Nephron progenitor cell (in vitro differentiated cells): Measurements from ENCODE around the gene FGF12.
A peak's percentile ranks its signal among the peaks of the same experiment; 100 is the strongest.

Source experiments
- DNase-seq: peaks from one replicate; pipeline ENCODE4 v3.0.0; 2021
- H3K27ac Mint-ChIP-seq: 2 replicates; pipeline ENCODE4 v1.8.0; 2021; ENCODE audit warnings: mild to moderate bottlenecking, moderate library complexity, mixed read lengths
- H3K27me3 Mint-ChIP-seq: 2 replicates; pipeline ENCODE4 v1.8.0; 2021; ENCODE audit warnings: mild to moderate bottlenecking, low read depth, mixed read lengths; ENCODE audit not compliant: poor library complexity
- H3K36me3 Mint-ChIP-seq: 2 replicates; pipeline ENCODE4 v1.8.0; 2021; ENCODE audit warnings: low read depth, mixed read lengths
- H3K4me1 Mint-ChIP-seq: 2 replicates; pipeline ENCODE4 v1.8.0; 2021; ENCODE audit warnings: mixed read lengths
- H3K4me3 Mint-ChIP-seq: 2 replicates; pipeline ENCODE4 v1.8.0; 2021; ENCODE audit warnings: mild to moderate bottlenecking, moderate library complexity, mixed read lengths
- H3K9me3 Mint-ChIP-seq: 2 replicates; pipeline ENCODE4 v1.8.0; 2021; ENCODE audit warnings: mild to moderate bottlenecking, moderate library complexity, mixed read lengths
- CTCF ChIP-seq: fragments of 200-600 bp; sonication (generic); IDR thresholded peaks from 2 replicates; pipeline ENCODE4 v1.5.0; 2021; ENCODE audit warnings: antibody characterized with exemption

FGF12 gene

DNA sequence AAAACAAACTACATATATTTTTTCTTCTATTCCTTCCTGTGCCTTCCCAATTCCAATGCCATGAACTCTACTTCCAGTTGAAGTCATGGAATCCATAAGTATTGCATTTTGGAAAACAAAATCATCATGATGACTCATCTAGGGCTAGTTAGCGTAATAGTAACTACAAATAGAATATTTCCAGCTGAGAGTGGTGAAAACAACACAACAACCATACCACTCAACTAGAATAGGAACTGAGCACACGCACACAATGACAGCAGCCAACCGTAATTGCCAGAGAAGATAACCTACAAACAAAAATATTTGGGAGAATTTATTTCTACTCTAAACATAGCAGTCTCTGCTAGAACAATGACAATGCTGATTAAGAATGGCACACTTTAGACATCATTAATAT, 225.9 kb downstream of the FGF12 start:
- Mint-ChIP-seq H3K27me3 (peaks cover 6% of the 10 kb centered on the region), H3K27ac (no peak overlapping the region)

GRCh38 chr3:192496905-192497587, 230.3 kb downstream of the FGF12 start:
- no peak for DNase-seq
- H3K4me3 Mint-ChIP-seq, result no peak overlapping the region
- no peaks in the 10 kb centered on the region for H3K9me3 Mint-ChIP-seq
- no peak overlapping the region for H3K27ac Mint-ChIP-seq
- H3K36me3 Mint-ChIP-seq, result no peaks in the 10 kb centered on the region
- no peaks in the 10 kb centered on the region for H3K4me1 Mint-ChIP-seq
- H3K27me3 Mint-ChIP-seq, result peaks cover 4% of the 10 kb centered on the region
- no peak for TF ChIP-seq CTCF

More for the DNA sequence above, 225.9 kb downstream of the FGF12 start:
- no peak for TF ChIP-seq CTCF
- DNase-seq, result no peak
- Mint-ChIP-seq H3K9me3 (no peaks in the 10 kb centered on the region), H3K4me1 (no peaks in the 10 kb centered on the region), H3K4me3 (no peak overlapping the region), H3K36me3 (no peaks in the 10 kb centered on the region)

DNA sequence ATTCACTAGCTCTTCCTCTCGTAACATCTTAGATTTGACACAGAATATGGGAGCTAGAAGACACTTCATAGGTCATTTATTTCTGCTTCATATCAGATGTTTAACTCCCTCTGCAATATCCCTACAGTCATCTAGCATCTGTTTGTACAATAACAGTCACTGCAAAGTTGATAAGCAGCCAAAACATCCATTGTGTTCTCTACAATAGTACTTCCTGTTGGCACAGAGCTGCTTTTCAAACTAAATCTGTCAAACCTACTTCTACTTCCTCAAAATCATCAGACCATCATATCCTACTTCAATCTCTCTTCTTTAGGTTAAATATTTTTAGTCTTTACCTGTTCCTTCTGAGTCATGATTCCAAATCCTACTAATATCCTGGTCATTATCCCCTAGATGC, 233.2 kb downstream of the FGF12 start:
- Mint-ChIP-seq H3K27ac (no peak overlapping the region), H3K27me3 (no peaks in the 10 kb centered on the region), H3K9me3 (no peaks in the 10 kb centered on the region), H3K4me3 (no peak overlapping the region), H3K36me3 (no peaks in the 10 kb centered on the region), H3K4me1 (no peaks in the 10 kb centered on the region)
- TF ChIP-seq CTCF, result no peak
- DNase-seq, result no peak

GRCh38 chr3:192490720-192491119, 236.6 kb downstream of the FGF12 start:
- TF ChIP-seq CTCF, result no peak
- Mint-ChIP-seq H3K4me3 (no peak overlapping the region), H3K36me3 (no peaks in the 10 kb centered on the region), H3K27me3 (no peaks in the 10 kb centered on the region), H3K4me1 (no peaks in the 10 kb centered on the region), H3K9me3 (no peaks in the 10 kb centered on the region), H3K27ac (no peak overlapping the region)
- no peak for DNase-seq

DNA sequence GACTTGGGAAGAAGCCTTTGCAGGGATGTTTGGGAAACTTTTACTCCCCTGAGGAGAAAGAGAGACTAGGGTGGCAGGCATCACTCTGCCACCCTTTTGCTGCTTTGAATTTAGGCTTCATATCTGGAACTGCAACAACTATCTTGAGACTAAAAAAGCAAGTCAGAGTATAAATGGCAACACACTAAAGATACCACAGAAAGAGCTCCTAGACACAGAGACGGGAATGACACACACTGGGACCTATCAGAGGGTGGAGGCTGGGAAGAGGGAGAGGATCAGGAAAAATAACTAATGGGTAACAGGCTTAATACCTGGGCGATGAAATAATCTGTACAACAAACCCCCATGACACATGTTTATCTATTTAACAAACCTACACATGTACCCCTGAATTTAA, 237.8 kb downstream of the FGF12 start:
- Mint-ChIP-seq H3K27me3 (no peaks in the 10 kb centered on the region), H3K4me3 (no peak overlapping the region), H3K4me1 (no peaks in the 10 kb centered on the region), H3K36me3 (no peaks in the 10 kb centered on the region), H3K9me3 (no peaks in the 10 kb centered on the region), H3K27ac (no peak overlapping the region)
- no peak for TF ChIP-seq CTCF
- DNase-seq, result no peak

DNA sequence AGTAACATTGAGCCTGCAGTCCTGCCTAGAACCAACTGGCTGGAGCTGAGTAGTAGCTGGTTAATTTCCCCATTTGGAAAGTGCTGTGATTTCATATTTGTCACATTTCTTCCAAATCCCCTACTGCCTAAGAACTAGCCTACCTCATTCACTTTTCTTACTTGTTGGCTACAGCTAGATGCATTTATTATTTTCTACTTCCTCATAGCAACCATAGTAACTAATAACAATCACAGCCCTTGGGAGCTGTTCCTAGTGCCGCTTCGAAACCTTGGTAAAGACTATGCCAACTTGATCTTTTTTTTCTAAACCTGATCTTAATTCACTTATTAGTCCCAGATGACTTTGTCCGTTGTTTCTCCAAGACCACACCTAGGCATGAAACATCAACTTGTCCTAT, 240.3 kb downstream of the FGF12 start:
- Mint-ChIP-seq H3K27me3 (no peaks in the 10 kb centered on the region), H3K27ac (peak overlapping the region; percentile 47), H3K9me3 (no peaks in the 10 kb centered on the region), H3K4me1 (no peaks in the 10 kb centered on the region), H3K36me3 (no peaks in the 10 kb centered on the region), H3K4me3 (no peak overlapping the region)
- DNase-seq, result no peak
- TF ChIP-seq CTCF, result no peak
